ENCODE results near the gene PHACTR2.

Gene PHACTR2

GRCh38 chr6:143838395-143838794 lies 160.6 kb downstream of the PHACTR2 start:
- no peak overlapping the region for H3K4me2 ChIP-seq (ENCODE audit: insufficient read depth, low read length)
- H3K4me1 ChIP-seq (ENCODE audit: insufficient read depth, low read length) = peaks cover 6% of the 10 kb centered on the region
- H3K4me3 ChIP-seq (ENCODE audit: low read depth in 1 of 2, low read length in 2 of 2) = no peak overlapping the region
- no peak for DNase-seq
- H3K79me2 ChIP-seq (ENCODE audit: insufficient read depth, low read length) = peaks cover 3% of the 10 kb centered on the region
- H3K9ac ChIP-seq (ENCODE audit: low read depth, low read length) = no peak overlapping the region
- H3K36me3 ChIP-seq (ENCODE audit: insufficient read depth, low read length) = no peaks in the 10 kb centered on the region; the same call in 1 of the 2 replicates
- no peak overlapping the region for H2AFZ ChIP-seq (ENCODE audit: low read depth, low read length)
- no peaks in the 10 kb centered on the region for H3K9me3 ChIP-seq (ENCODE audit: insufficient read depth, low read length, severe bottlenecking)
- no peak for TF ChIP-seq EZH2 (IDR thresholded peaks at IDR 0.05; ENCODE audit: borderline replicate concordance, low read depth, low read length, severe bottlenecking)
- TF ChIP-seq CTCF (IDR thresholded peaks at IDR 0.05; ENCODE audit: borderline replicate concordance, extremely low read depth, low read length, poor library complexity, severe bottlenecking) = no peak
- no peak for ATAC-seq (ENCODE audit: insufficient read depth, low read depth)
- no peaks in the 10 kb centered on the region for H3K27me3 ChIP-seq (ENCODE audit: insufficient read depth, low read length, poor library complexity)
- no peaks in the 10 kb centered on the region for H4K20me1 ChIP-seq (ENCODE audit: insufficient read depth, low read length)
- no peak overlapping the region for H3K27ac ChIP-seq (ENCODE audit: low read length)

- Histone ChIP-seq H2AFZ (ENCODE audit: low read depth, low read length) (no peak overlapping the region), H3K36me3 (ENCODE audit: insufficient read depth, low read length) (peaks cover under 1% of the 10 kb centered on the region; the same call in 1 of the 2 replicates)
Measured at GRCh38 chr6:143839196-143839595, 161.4 kb downstream of the PHACTR2 start.

GRCh38 chr6:143840595-143841265 lies 163.0 kb downstream of the PHACTR2 start:
- H4K20me1 ChIP-seq (ENCODE audit: insufficient read depth, low read length) = 0 out of 2 replicates have a peak, but pooled peaks cover 4% of the 10 kb centered on the region
- TF ChIP-seq CTCF (IDR thresholded peaks at IDR 0.05; ENCODE audit: borderline replicate concordance, extremely low read depth, low read length, poor library complexity, severe bottlenecking) (no peak), EZH2 (IDR thresholded peaks at IDR 0.05; ENCODE audit: borderline replicate concordance, low read depth, low read length, severe bottlenecking) (no peak)

More at GRCh38 chr6:143839196-143839595, 161.4 kb downstream of the PHACTR2 start:
- Histone ChIP-seq H3K9ac (ENCODE audit: low read depth, low read length) (no peak overlapping the region), H3K9me3 (ENCODE audit: insufficient read depth, low read length, severe bottlenecking) (no peaks in the 10 kb centered on the region), H3K4me1 (ENCODE audit: insufficient read depth, low read length) (peaks cover 9% of the 10 kb centered on the region), H3K4me3 (ENCODE audit: low read depth in 1 of 2, low read length in 2 of 2) (no peak overlapping the region), H3K4me2 (ENCODE audit: insufficient read depth, low read length) (no peak overlapping the region), H3K27ac (ENCODE audit: low read length) (no peak overlapping the region), H4K20me1 (ENCODE audit: insufficient read depth, low read length) (no peaks in the 10 kb centered on the region), H3K79me2 (ENCODE audit: insufficient read depth, low read length) (peaks cover 11% of the 10 kb centered on the region), H3K27me3 (ENCODE audit: insufficient read depth, low read length, poor library complexity) (no peaks in the 10 kb centered on the region)
- TF ChIP-seq EZH2 (IDR thresholded peaks at IDR 0.05; ENCODE audit: borderline replicate concordance, low read depth, low read length, severe bottlenecking) (no peak), CTCF (IDR thresholded peaks at IDR 0.05; ENCODE audit: borderline replicate concordance, extremely low read depth, low read length, poor library complexity, severe bottlenecking) (no peak)
- ATAC-seq (ENCODE audit: insufficient read depth, low read depth) = no peak
- no peak for DNase-seq

More at GRCh38 chr6:143840595-143841265, 163.0 kb downstream of the PHACTR2 start:
- H3K9me3 ChIP-seq (ENCODE audit: insufficient read depth, low read length, severe bottlenecking) = no peaks in the 10 kb centered on the region
- H2AFZ ChIP-seq (ENCODE audit: low read depth, low read length) = no peak overlapping the region
- no peak overlapping the region for H3K9ac ChIP-seq (ENCODE audit: low read depth, low read length)
- ATAC-seq (ENCODE audit: insufficient read depth, low read depth) (no peak), DNase-seq (no peak)
- H3K4me2 ChIP-seq (ENCODE audit: insufficient read depth, low read length) = no peak overlapping the region
- H3K27me3 ChIP-seq (ENCODE audit: insufficient read depth, low read length, poor library complexity) = no peaks in the 10 kb centered on the region
- peaks cover 20% of the 10 kb centered on the region for H3K4me1 ChIP-seq (ENCODE audit: insufficient read depth, low read length)
- H3K36me3 ChIP-seq (ENCODE audit: insufficient read depth, low read length) = peaks cover 16% of the 10 kb centered on the region
- H3K79me2 ChIP-seq (ENCODE audit: insufficient read depth, low read length) = peaks cover 25% of the 10 kb centered on the region
- H3K27ac ChIP-seq (ENCODE audit: low read length) = no peak overlapping the region
- H3K4me3 ChIP-seq (ENCODE audit: low read depth in 1 of 2, low read length in 2 of 2) = no peak overlapping the region
